ENCODE results near the gene FBXO15. TPM values are rescaled to one million over a fixed set of nuclear protein-coding genes. Genes with fewer than 3 reads are reported as not detected.

The FBXO15 gene
- total RNA-seq, 1 donor from 2014 or later: not detected

DNA sequence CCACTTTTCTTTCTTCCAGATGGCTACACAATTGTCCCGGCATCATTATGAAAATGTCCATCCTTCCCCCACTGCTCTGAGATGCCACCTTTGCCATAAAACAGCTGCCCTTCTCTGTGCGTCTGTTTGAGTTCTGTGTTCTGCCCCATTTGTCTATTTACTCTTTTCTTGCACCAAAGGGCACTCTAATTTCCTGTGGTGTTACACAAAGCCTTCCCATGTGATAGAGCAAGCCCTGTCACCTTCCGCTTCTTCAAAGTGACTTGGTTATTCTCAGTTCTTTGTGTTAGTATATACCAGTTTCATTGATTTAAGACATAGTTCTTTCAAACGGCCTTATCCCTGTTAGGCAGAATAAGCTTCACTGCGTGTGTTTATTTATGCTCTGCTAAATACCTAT, 84.1 kb downstream of the FBXO15 start:
- H3K27me3 ChIP-seq (ENCODE audit: low read depth): peaks cover 24% of the 10 kb centered on the region
- no peaks in the 10 kb centered on the region for H3K9me3 ChIP-seq (replicated peaks)
- DNase-seq: no peak
- H3K36me3 ChIP-seq: no peaks in the 10 kb centered on the region
- H3K27ac ChIP-seq (replicated peaks): no peak overlapping the region
- intact Hi-C loops (cut with micrococcal nuclease): no loop called here
- no peaks in the 10 kb centered on the region for H3K4me1 ChIP-seq
- no peak overlapping the region for H3K4me3 ChIP-seq
- TF ChIP-seq, protein P1, sequence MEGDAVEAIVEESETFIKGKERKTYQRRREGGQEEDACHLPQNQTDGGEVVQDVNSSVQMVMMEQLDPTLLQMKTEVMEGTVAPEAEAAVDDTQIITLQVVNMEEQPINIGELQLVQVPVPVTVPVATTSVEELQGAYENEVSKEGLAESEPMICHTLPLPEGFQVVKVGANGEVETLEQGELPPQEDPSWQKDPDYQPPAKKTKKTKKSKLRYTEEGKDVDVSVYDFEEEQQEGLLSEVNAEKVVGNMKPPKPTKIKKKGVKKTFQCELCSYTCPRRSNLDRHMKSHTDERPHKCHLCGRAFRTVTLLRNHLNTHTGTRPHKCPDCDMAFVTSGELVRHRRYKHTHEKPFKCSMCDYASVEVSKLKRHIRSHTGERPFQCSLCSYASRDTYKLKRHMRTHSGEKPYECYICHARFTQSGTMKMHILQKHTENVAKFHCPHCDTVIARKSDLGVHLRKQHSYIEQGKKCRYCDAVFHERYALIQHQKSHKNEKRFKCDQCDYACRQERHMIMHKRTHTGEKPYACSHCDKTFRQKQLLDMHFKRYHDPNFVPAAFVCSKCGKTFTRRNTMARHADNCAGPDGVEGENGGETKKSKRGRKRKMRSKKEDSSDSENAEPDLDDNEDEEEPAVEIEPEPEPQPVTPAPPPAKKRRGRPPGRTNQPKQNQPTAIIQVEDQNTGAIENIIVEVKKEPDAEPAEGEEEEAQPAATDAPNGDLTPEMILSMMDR (IDR thresholded peaks at IDR 0.05; ENCODE audit: borderline replicate concordance): no peak

DNA sequence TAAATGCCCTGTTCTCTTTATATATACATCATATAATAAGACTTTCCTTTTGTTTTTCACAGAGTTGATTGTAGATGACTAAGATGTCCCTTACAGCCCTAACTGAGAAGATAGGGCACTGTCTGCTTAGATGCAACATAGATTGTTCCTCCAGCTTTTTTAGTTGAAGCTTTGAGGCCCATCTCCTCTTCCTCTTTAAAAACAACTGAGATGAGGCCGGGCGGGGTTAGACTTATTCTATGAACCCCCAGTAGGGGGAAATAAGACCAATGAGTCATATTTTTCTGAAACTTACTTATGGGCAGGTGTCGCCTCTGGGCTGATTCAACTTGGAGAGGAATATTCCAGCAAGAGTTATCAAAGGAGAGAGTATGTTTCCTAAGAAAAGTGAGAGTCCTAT, 84.6 kb downstream of the FBXO15 start:
- peaks cover 24% of the 10 kb centered on the region for H3K27me3 ChIP-seq (ENCODE audit: low read depth)
- TF ChIP-seq, protein P1 (IDR thresholded peaks at IDR 0.05; ENCODE audit: borderline replicate concordance): no peak
- no peak for DNase-seq
- no peaks in the 10 kb centered on the region for H3K36me3 ChIP-seq
- intact Hi-C loops (cut with micrococcal nuclease): no loop called here
- H3K9me3 ChIP-seq (replicated peaks): peaks cover 1% of the 10 kb centered on the region
- no peak overlapping the region for H3K27ac ChIP-seq (replicated peaks)
- H3K4me3 ChIP-seq: no peak overlapping the region
- no peaks in the 10 kb centered on the region for H3K4me1 ChIP-seq

DNA sequence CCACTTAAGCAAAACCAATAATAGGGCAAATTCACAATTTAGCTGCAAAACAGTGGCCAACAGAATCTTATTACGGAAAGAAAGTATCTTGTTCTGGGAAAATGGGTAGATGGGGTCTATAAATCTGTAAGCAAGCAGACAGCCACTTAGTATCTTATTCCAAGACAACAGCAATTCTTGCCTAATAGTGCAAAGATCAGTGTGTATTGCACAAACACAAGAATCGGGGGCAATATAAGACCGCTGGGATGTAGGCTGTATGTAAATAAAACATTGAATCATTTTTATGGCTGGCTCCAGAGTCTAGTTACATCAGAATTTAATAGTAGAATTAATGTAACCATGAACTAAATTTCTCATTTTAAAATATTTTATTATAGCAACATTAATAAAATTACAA, 85.6 kb downstream of the FBXO15 start:
- H3K4me1 ChIP-seq: no peaks in the 10 kb centered on the region
- H3K36me3 ChIP-seq: no peaks in the 10 kb centered on the region
- TF ChIP-seq, protein P1 (IDR thresholded peaks at IDR 0.05; ENCODE audit: borderline replicate concordance): no peak
- H3K27me3 ChIP-seq (ENCODE audit: low read depth): peaks cover 24% of the 10 kb centered on the region
- no peak overlapping the region for H3K4me3 ChIP-seq
- DNase-seq: no peak
- H3K27ac ChIP-seq (replicated peaks): no peak overlapping the region
- intact Hi-C loops (cut with micrococcal nuclease): no loop called here
- H3K9me3 ChIP-seq (replicated peaks): peaks cover 11% of the 10 kb centered on the region

DNA sequence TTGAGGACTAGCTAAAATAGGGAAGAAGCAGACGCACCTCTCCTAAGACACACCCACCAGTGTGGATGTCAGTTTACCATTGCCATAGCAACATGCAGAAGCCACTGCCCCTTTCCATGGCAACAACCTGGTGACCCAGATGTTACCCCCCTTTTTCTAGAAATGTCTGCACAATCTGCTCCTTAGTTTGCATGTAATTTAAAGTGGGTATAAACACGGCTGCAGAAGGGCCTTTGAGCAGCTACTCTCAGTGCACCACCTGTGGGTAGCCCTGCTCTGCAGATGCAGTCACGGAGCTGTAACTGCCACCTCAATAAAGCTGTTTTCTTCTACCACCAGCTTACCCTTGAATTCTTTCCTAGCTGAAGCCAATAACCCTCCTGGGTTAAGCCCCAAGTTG, 87.1 kb downstream of the FBXO15 start:
- Histone ChIP-seq H3K27ac (replicated peaks) (no peak overlapping the region), H3K4me1 (no peaks in the 10 kb centered on the region), H3K36me3 (no peaks in the 10 kb centered on the region), H3K4me3 (no peak overlapping the region), H3K9me3 (replicated peaks) (peaks cover 18% of the 10 kb centered on the region), H3K27me3 (ENCODE audit: low read depth) (peaks cover 10% of the 10 kb centered on the region)
- TF ChIP-seq, protein P1 (IDR thresholded peaks at IDR 0.05; ENCODE audit: borderline replicate concordance): no peak
- intact Hi-C loops (cut with micrococcal nuclease): no loop called here
- no peak for DNase-seq

DNA sequence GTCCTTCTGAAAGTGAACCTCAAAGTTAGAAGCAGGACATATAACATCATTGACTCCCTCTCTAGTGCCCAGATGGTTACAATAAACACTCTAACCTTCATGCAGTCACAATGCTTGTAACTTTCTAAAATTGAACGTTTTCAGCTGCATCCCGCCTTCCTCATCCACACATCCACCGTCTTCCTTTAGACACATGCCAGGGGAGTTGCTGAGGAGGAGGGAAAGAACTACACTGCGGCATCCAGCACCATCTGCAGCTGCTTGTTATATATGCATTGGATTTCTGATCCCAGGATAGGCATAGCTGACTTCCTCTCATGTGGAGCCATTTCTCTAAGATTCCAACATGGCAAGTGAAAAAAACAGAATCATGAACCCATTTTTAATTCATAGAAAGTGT, 96.8 kb downstream of the FBXO15 start:
- TF ChIP-seq, protein P1 (IDR thresholded peaks at IDR 0.05; ENCODE audit: borderline replicate concordance): no peak
- no peak for DNase-seq
- Histone ChIP-seq H3K4me3 (no peak overlapping the region), H3K27ac (replicated peaks) (no peak overlapping the region), H3K4me1 (no peaks in the 10 kb centered on the region), H3K27me3 (ENCODE audit: low read depth) (peaks cover 14% of the 10 kb centered on the region), H3K9me3 (replicated peaks) (peaks cover 33% of the 10 kb centered on the region), H3K36me3 (no peaks in the 10 kb centered on the region)
- intact Hi-C loops (cut with micrococcal nuclease): no loop called here
